ENCODE measurements around the gene SPATA31E1. TPM values are rescaled to one million over a fixed set of nuclear protein-coding genes. Genes with fewer than 3 reads are reported as not detected.

SPATA31E1 gene
- total RNA-seq, 1 experiment from 2014 or later, result not detected

DNA sequence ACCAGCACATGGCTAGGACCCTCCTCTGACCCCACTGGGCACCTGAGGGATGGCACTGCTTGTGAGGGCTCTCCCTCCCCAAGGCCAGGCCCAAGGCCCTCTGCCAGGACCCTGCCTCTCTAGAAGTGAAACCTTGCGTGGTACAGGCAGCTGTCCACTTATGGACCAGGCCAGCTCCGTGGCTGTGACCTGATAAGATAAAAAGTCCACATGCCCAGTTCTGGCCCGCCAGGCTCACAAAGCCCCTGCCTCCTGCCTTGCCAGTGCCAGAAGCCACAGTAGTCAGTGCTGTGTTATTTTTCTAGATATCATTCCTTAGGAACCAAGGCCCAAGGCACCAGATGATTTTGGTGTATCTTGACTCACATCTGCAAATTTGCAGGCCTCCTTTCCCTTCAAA, 14.0 kb upstream of the SPATA31E1 start:
- no peak for DNase-seq (ENCODE audit: low spot score)
- no TSS peak for BruUV-seq (replicated peaks)
- POLR2A ChIA-PET (ENCODE audit: low non-redundant PET), result no interaction called here

DNA sequence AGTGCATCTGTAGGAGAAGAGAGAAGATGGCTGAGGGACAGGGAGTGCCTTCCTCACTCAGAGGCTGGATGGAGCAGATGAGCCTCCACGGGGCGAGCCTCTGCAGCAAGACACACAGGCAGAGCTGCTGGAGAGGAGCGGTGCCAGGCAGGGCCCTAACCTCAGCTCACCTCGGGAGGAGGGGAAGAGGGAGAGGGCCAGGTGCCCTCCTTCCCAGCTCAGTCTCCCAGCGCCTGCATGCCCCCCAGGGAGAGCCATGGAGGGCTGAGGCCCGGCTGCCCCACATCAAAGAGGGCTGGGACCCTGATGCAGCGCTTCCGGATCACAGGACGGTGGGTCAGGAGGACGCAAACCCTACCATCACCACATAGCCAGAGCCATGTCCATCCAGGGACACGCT, 13.6 kb upstream of the SPATA31E1 start:
- TF ChIP-seq EZH2 (IDR thresholded peaks at IDR 0.05; ENCODE audit: borderline replicate concordance, low read depth, low read length, poor library complexity, severe bottlenecking), result no peak
- TF ChIP-seq, protein P1, sequence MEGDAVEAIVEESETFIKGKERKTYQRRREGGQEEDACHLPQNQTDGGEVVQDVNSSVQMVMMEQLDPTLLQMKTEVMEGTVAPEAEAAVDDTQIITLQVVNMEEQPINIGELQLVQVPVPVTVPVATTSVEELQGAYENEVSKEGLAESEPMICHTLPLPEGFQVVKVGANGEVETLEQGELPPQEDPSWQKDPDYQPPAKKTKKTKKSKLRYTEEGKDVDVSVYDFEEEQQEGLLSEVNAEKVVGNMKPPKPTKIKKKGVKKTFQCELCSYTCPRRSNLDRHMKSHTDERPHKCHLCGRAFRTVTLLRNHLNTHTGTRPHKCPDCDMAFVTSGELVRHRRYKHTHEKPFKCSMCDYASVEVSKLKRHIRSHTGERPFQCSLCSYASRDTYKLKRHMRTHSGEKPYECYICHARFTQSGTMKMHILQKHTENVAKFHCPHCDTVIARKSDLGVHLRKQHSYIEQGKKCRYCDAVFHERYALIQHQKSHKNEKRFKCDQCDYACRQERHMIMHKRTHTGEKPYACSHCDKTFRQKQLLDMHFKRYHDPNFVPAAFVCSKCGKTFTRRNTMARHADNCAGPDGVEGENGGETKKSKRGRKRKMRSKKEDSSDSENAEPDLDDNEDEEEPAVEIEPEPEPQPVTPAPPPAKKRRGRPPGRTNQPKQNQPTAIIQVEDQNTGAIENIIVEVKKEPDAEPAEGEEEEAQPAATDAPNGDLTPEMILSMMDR (conservative IDR thresholded peaks at IDR 0.05; ENCODE audit: low read depth, low read length), result no peak
- Histone ChIP-seq H3K4me3 (ENCODE audit: low read depth, low read length, poor library complexity, severe bottlenecking) (no peak overlapping the region), H3K27ac (ENCODE audit: low read depth, low read length, poor library complexity, severe bottlenecking) (no peak overlapping the region), H3K9me3 (ENCODE audit: low read depth, low read length, poor library complexity, severe bottlenecking) (no peaks in the 10 kb centered on the region), H3K4me1 (ENCODE audit: insufficient read depth, low read length, poor library complexity, severe bottlenecking) (peaks cover under 1% of the 10 kb centered on the region), H3K36me3 (ENCODE audit: insufficient read depth, low read length, poor library complexity, severe bottlenecking) (no peaks in the 10 kb centered on the region), H3K27me3 (replicated peaks; ENCODE audit: insufficient read depth, low read depth, low read length, poor library complexity) (peaks cover 22% of the 10 kb centered on the region)
- CTCF ChIA-PET, result no interaction called here
- DNase-seq (ENCODE audit: low spot score), result no peak
- intact Hi-C loops (cut with micrococcal nuclease; ENCODE audit: unreplicated experiment), result no loop called here
- POLR2A ChIA-PET (ENCODE audit: low non-redundant PET), result no interaction called here
- BruUV-seq (replicated peaks), result no TSS peak

More for the DNA sequence above, 14.0 kb upstream of the SPATA31E1 start:
- no peak overlapping the region for H3K27ac ChIP-seq (ENCODE audit: low read depth, low read length, poor library complexity, severe bottlenecking)
- peaks cover 26% of the 10 kb centered on the region for H3K27me3 ChIP-seq (replicated peaks; ENCODE audit: insufficient read depth, low read depth, low read length, poor library complexity)
- no peak overlapping the region for H3K4me3 ChIP-seq (ENCODE audit: low read depth, low read length, poor library complexity, severe bottlenecking)
- intact Hi-C loops (cut with micrococcal nuclease; ENCODE audit: unreplicated experiment), result no loop called here
- H3K9me3 ChIP-seq (ENCODE audit: low read depth, low read length, poor library complexity, severe bottlenecking), result no peaks in the 10 kb centered on the region
- TF ChIP-seq, protein P1 (conservative IDR thresholded peaks at IDR 0.05; ENCODE audit: low read depth, low read length), result no peak
- TF ChIP-seq EZH2 (IDR thresholded peaks at IDR 0.05; ENCODE audit: borderline replicate concordance, low read depth, low read length, poor library complexity, severe bottlenecking), result no peak
- CTCF ChIA-PET, result no interaction called here
- no peaks in the 10 kb centered on the region for H3K36me3 ChIP-seq (ENCODE audit: insufficient read depth, low read length, poor library complexity, severe bottlenecking)
- H3K4me1 ChIP-seq (ENCODE audit: insufficient read depth, low read length, poor library complexity, severe bottlenecking), result no peaks in the 10 kb centered on the region

DNA sequence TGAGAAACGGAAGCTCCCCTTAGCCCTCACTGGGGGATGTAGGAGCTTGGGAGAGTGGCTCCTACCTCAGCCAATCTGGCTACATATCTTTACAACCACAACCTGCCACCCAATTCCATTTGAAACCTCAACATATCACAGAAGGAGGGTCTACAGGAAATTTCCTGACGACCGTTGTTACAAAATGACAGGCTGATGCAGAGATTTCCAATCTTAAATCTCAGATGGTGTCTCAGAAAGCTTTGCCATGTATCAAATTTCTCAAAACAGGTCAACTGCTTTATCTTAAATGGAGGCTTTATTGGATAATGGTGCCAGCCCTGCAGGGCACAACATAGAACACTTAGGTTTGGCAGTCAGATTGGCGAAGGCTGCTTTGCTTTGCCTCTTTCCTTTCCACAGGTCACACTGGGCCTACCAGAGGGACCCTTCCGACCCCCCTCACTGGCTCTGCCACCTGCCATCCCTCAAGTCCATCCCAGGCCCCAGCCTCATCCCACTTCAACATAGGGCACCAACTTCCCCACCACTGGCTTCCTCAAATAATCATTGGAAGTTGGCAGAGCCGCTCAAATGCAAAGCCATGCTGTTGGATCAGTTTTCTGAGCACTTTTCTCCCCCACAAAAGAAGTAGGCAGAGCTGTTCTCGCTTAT, 11.1 kb upstream of the SPATA31E1 start:
- peaks cover 5% of the 10 kb centered on the region for H3K4me1 ChIP-seq (ENCODE audit: insufficient read depth, low read length, poor library complexity, severe bottlenecking)
- no peaks in the 10 kb centered on the region for H3K9me3 ChIP-seq (ENCODE audit: low read depth, low read length, poor library complexity, severe bottlenecking)
- no peak overlapping the region for H3K27ac ChIP-seq (ENCODE audit: low read depth, low read length, poor library complexity, severe bottlenecking)
- DNase-seq (ENCODE audit: low spot score), result no peak
- TF ChIP-seq, protein P1 (conservative IDR thresholded peaks at IDR 0.05; ENCODE audit: low read depth, low read length), result no peak
- TF ChIP-seq EZH2 (IDR thresholded peaks at IDR 0.05; ENCODE audit: borderline replicate concordance, low read depth, low read length, poor library complexity, severe bottlenecking), result no peak
- BruUV-seq (replicated peaks), result no TSS peak
- POLR2A ChIA-PET (ENCODE audit: low non-redundant PET), result interaction anchor here (0.7 kb wide), 1 partner anchor 9 kb away, joined by 4 read pairs; no protein-coding TSS in a partner anchor
- no peaks in the 10 kb centered on the region for H3K27me3 ChIP-seq (replicated peaks; ENCODE audit: insufficient read depth, low read depth, low read length, poor library complexity)
- intact Hi-C loops (cut with micrococcal nuclease; ENCODE audit: unreplicated experiment), result no loop called here
- H3K36me3 ChIP-seq (ENCODE audit: insufficient read depth, low read length, poor library complexity, severe bottlenecking), result no peaks in the 10 kb centered on the region
- H3K4me3 ChIP-seq (ENCODE audit: low read depth, low read length, poor library complexity, severe bottlenecking), result no peak overlapping the region
- CTCF ChIA-PET, result no interaction called here

Data from A673 (cell line).